Retinal pigment epithelial cell (primary cell): ENCODE data around the gene SLF2.
A peak's percentile ranks its signal among the peaks of the same experiment; 100 is the strongest.

Experiments
- DNase-seq: peaks from one replicate; pipeline ENCODE4 v3.0.0-alpha.2; 2010; ENCODE audit warnings: low read depth
- H3K4me3 ChIP-seq: 2 replicates; pipeline ENCODE4 v1.5.1; 2011; ENCODE audit warnings: mild to moderate bottlenecking, low read length, control low read depth, moderate library complexity
- TF ChIP-seq, protein P1 (sequence below): conservative IDR thresholded peaks from 2 replicates; pipeline ENCODE4 v1.5.1; 2011; ENCODE audit warnings: low read depth, low read length, control low read depth, inconsistent platforms

SLF2 gene

GRCh38 chr10:100996678-100997359 lies 84.1 kb downstream of the SLF2 start:
- peak overlapping the region; percentile 77 for H3K4me3 ChIP-seq
- DNase-seq = no peak
- TF ChIP-seq, protein P1, sequence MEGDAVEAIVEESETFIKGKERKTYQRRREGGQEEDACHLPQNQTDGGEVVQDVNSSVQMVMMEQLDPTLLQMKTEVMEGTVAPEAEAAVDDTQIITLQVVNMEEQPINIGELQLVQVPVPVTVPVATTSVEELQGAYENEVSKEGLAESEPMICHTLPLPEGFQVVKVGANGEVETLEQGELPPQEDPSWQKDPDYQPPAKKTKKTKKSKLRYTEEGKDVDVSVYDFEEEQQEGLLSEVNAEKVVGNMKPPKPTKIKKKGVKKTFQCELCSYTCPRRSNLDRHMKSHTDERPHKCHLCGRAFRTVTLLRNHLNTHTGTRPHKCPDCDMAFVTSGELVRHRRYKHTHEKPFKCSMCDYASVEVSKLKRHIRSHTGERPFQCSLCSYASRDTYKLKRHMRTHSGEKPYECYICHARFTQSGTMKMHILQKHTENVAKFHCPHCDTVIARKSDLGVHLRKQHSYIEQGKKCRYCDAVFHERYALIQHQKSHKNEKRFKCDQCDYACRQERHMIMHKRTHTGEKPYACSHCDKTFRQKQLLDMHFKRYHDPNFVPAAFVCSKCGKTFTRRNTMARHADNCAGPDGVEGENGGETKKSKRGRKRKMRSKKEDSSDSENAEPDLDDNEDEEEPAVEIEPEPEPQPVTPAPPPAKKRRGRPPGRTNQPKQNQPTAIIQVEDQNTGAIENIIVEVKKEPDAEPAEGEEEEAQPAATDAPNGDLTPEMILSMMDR = no peak

DNA sequence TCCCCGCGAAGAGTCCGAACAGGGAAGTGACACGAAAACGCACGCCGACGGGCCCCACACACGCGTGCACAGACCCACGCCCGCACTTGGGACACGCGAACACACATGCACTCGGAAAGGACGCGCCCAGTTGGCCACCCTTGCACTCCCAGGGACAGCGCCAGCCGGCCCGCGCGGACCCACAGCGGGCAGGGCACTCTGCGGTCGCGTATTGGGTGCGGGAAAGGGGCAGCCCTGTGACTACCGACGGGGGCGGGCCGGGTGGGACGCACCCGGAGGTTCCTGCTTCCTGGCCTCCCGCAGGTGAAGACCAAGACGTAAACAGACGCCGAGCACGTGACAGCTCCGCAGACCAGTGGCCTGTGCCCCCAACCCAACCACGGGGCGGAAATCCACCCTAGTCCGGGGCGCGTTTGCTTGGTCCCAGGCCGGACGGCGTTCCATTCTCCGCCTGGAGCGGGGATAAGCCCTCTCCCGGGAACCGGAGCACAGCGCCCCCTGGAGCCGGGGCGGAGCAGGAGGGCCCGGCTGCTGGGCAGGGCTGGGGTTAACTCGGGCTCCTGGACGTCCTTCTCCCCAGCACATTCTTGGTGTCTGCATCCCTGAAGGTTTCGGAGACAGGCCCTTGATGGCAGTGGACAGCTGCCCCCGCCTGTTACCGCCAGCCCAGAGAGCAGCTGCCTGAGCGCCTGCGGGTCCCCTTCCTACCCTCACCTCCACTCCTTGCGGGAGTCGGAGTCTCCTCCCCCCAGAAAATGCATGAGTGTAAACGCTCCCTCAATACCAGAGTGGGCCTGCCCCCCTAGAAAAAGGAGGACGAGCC lies 84.8 kb downstream of the SLF2 start:
- H3K4me3 ChIP-seq = peak overlapping the region; percentile 77
- no peak for DNase-seq
- TF ChIP-seq, protein P1 = peak; percentile 87

DNA sequence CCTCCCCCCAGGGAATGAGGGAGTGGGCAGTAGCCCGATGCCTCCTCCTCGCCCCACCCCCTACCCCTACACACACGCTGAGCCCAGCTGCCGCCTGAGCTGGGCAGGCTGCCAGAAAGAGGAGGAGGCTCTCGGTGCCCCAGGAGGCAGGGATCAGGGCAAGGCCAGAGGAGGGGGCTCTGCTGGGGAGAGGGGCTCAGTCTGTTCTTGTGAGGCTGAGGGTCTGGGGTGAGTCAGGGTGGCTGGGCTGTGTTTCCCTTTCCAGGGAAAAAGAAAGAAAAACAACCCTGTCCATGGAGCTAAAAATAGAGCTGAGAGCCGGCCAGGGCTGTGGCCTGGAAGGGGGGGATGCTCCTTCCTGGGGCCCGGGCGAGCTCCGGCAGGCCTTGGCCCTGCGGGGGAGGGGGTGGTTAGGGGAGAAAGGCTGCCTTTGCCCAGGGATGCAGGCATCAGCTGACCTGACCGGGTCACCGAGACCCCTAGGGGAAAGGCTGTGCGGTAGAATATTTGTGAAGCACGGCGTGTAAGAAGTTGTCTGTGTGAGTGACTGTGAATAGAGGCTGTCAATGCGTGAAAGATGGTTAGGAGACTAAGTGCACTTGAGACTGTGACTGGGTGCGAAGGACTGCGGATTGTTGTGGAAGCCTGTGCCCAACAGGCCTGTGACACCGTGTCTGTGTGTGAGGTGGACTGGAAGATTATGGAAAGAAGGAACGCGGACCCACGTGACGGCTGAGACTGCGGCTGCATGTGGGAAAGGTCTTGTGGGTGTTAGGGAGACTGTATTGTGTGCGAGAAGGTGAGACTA lies 85.6 kb downstream of the SLF2 start:
- peak; percentile 65 for DNase-seq
- peak overlapping the region; percentile 77 for H3K4me3 ChIP-seq
- TF ChIP-seq, protein P1 = no peak

- TF ChIP-seq, protein P1 = peak; percentile 69
- no peak for DNase-seq
- peak overlapping the region; percentile 77 for H3K4me3 ChIP-seq
Measured at GRCh38 chr10:100998991-100999741, 86.4 kb downstream of the SLF2 start.

DNA sequence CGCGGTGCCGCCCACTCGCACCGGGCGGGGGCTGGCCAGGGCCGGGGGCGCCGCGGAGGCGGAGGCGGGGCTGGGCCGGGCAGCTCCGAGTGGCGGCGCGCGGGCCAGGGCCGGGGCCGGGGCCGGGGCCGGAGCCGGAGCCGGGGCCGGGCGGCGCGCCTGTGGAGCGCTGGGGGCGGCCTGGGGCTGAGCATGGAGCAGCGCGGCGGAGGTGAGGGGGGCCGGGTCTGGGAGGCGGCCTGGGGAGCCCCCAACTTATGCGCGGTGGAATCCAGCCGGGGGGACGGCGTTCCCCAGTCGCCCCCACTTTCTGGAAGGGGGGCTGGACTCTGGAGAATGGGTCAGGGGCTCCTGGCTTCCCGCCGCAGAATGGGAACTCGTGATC lies 87.0 kb downstream of the SLF2 start, which contains the start of gene LZTS2:
TSS of gene LZTS2 (plus strand) at position 67 of the 385 bp plus-strand sequence. CDS start 2,731 bp downstream, outside the sequence.
- peak within 1 kb of the TSS; percentile 87 for H3K4me3 ChIP-seq
- DNase-seq = no peak
- TF ChIP-seq, protein P1 = no peak

- TF ChIP-seq, protein P1 = no peak
- H3K4me3 ChIP-seq = peak overlapping the region; percentile 87
- no peak for DNase-seq
Measured at GRCh38 chr10:101000127-101000914, 87.6 kb downstream of the SLF2 start.
